Measurements from ENCODE around the gene RNF187. TPM values are rescaled to one million over a fixed set of nuclear protein-coding genes. Genes with fewer than 3 reads are reported as not detected.

RNF187 gene
- polyA plus RNA-seq, 2 of the 4 experiments (the other 2 are of a cell fraction), result 64.5 to 82.8 TPM

- TF ChIP-seq HOXA7 (CRISPR knock-in tag; IDR thresholded peaks at IDR 0.05) (no peak), GATA3 (IDR thresholded peaks at IDR 0.05; ENCODE audit: borderline replicate concordance) (peak; percentile 20; the same call in 1 of the 2 replicates), JUN (IDR thresholded peaks at IDR 0.05) (peak; percentile 28 to 39; a peak in 1 of 5 replicates)
Measured at GRCh38 chr1:228459091-228459993, 27.8 kb upstream of the RNF187 start (continued).

GRCh38 chr1:228460821-228461220 is 26.4 kb upstream of the RNF187 start:
- 70% methylated on average over 2 of the region's 2 CpGs for WGBS (ENCODE audit: missing lambda C conversion rate)
- no peak for FAIRE-seq

DNA sequence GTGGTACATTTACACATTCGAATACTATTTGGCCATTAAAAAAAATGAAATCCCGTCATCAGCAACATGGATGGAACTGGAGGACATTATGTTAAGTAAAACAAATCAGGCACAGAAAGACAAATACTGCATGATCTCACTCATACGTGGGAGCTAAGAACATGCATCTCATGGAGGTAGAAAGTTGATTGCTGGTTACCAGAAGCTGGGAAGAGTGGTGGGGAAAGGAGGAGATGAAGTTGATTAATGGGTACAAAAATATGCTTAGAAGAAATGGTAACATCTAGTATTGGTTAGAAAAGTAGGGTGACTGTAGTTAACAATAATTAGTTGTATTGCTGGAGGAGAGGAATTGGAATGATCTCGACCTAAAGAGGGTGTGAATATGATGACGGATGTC is 24.6 kb upstream of the RNF187 start:
- FAIRE-seq (no peak), DNase-seq (ENCODE audit: low read depth in 1 of 2, low spot score in 1 of 2) (no peak), ATAC-seq (no peak)
- Histone ChIP-seq H3K9me3 (no peaks in the 10 kb centered on the region), H3K27ac (no peak overlapping the region), H3K4me1 (peaks cover 16% of the 10 kb centered on the region; the same call in 2 of the 3 replicates), H3K4me3 (no peak overlapping the region), H3K4me2 (no peak overlapping the region)
- CTCF ChIA-PET, result interaction anchor here (2.1 to 2.8 kb wide), 2 partner anchors 10 to 39 kb away, joined by 7 to 23 read pairs; no protein-coding TSS in a partner anchor
- WGBS (ENCODE audit: missing lambda C conversion rate), result 75% methylated on average over 5 of the region's 5 CpGs
- POLR2A ChIA-PET, result no interaction called here
- no peak for TF ChIP-seq CBX2 (IDR thresholded peaks at IDR 0.05; ENCODE audit: borderline replicate concordance, low read depth)

More at GRCh38 chr1:228460821-228461220, 26.4 kb upstream of the RNF187 start:
- H3K4me2 ChIP-seq, result no peak overlapping the region
- CTCF ChIA-PET, result interaction anchor here (1.7 to 4.6 kb wide), 2 partner anchors 41 to 54 kb away, joined by 5 to 16 read pairs; no protein-coding TSS in a partner anchor
- no peak for DNase-seq (ENCODE audit: low read depth in 1 of 2, low spot score in 1 of 2)
- TF ChIP-seq HOXB13 (CRISPR knock-in tag; IDR thresholded peaks at IDR 0.05; ENCODE audit: low read depth) (no peak), BHLHE40 (IDR thresholded peaks at IDR 0.05; ENCODE audit: low read depth, low read length) (no peak), FOSL2 (IDR thresholded peaks at IDR 0.05) (no peak), FOSL2 (CRISPR knock-in tag; IDR thresholded peaks at IDR 0.05) (no peak), JUNB (IDR thresholded peaks at IDR 0.05) (no peak), CBX8 (IDR thresholded peaks at IDR 0.05) (no peak), HEYL (CRISPR knock-in tag; IDR thresholded peaks at IDR 0.05) (no peak), GATA3 (IDR thresholded peaks at IDR 0.05; ENCODE audit: borderline replicate concordance) (no peak), HOXB5 (CRISPR knock-in tag; IDR thresholded peaks at IDR 0.05) (no peak), SREBF2 (IDR thresholded peaks at IDR 0.05) (no peak)
- TF ChIP-seq, protein P1, sequence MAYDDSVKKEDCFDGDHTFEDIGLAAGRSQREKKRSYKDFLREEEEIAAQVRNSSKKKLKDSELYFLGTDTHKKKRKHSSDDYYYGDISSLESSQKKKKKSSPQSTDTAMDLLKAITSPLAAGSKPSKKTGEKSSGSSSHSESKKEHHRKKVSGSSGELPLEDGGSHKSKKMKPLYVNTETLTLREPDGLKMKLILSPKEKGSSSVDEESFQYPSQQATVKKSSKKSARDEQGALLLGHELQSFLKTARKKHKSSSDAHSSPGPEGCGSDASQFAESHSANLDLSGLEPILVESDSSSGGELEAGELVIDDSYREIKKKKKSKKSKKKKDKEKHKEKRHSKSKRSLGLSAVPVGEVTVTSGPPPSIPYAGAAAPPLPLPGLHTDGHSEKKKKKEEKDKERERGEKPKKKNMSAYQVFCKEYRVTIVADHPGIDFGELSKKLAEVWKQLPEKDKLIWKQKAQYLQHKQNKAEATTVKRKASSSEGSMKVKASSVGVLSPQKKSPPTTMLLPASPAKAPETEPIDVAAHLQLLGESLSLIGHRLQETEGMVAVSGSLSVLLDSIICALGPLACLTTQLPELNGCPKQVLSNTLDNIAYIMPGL (CRISPR knock-in tag; IDR thresholded peaks at IDR 0.05; ENCODE audit: borderline replicate concordance), result no peak
- TF ChIP-seq, protein P2, sequence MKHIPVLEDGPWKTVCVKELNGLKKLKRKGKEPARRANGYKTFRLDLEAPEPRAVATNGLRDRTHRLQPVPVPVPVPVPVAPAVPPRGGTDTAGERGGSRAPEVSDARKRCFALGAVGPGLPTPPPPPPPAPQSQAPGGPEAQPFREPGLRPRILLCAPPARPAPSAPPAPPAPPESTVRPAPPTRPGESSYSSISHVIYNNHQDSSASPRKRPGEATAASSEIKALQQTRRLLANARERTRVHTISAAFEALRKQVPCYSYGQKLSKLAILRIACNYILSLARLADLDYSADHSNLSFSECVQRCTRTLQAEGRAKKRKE (CRISPR knock-in tag; IDR thresholded peaks at IDR 0.05; ENCODE audit: low read depth), result no peak
- TF ChIP-seq, protein P3, sequence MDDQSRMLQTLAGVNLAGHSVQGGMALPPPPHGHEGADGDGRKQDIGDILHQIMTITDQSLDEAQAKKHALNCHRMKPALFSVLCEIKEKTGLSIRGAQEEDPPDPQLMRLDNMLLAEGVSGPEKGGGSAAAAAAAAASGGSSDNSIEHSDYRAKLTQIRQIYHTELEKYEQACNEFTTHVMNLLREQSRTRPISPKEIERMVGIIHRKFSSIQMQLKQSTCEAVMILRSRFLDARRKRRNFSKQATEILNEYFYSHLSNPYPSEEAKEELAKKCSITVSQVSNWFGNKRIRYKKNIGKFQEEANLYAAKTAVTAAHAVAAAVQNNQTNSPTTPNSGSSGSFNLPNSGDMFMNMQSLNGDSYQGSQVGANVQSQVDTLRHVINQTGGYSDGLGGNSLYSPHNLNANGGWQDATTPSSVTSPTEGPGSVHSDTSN (IDR thresholded peaks at IDR 0.05), result no peak
- TF ChIP-seq, protein P4, sequence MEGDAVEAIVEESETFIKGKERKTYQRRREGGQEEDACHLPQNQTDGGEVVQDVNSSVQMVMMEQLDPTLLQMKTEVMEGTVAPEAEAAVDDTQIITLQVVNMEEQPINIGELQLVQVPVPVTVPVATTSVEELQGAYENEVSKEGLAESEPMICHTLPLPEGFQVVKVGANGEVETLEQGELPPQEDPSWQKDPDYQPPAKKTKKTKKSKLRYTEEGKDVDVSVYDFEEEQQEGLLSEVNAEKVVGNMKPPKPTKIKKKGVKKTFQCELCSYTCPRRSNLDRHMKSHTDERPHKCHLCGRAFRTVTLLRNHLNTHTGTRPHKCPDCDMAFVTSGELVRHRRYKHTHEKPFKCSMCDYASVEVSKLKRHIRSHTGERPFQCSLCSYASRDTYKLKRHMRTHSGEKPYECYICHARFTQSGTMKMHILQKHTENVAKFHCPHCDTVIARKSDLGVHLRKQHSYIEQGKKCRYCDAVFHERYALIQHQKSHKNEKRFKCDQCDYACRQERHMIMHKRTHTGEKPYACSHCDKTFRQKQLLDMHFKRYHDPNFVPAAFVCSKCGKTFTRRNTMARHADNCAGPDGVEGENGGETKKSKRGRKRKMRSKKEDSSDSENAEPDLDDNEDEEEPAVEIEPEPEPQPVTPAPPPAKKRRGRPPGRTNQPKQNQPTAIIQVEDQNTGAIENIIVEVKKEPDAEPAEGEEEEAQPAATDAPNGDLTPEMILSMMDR (IDR thresholded peaks at IDR 0.05), result no peak
- POLR2A ChIA-PET, result no interaction called here
- H3K27ac ChIP-seq, result no peak overlapping the region
- no peaks in the 10 kb centered on the region for H3K9me3 ChIP-seq
- no peak overlapping the region for H3K4me3 ChIP-seq
- ATAC-seq, result no peak
- H3K4me1 ChIP-seq, result peaks cover 16% of the 10 kb centered on the region; the same call in 2 of the 3 replicates

Measured in A549 (cell line).